HG03521 (cell line): Measurements from ENCODE around the gene PLEKHA7.
A peak's percentile ranks its signal among the peaks of the same experiment; 100 is the strongest.
"Not testable (repeated sequence)": the region's sequence is repeated elsewhere in the genome, so short reads cannot be mapped to it uniquely, and the experiment has no call there.

ENCODE experiments used
- ATAC-seq: cut with Tn5 transposase; IDR thresholded peaks from one replicate; pipeline ENCODE4 v1.9.1; 2021; ENCODE audit warnings: mild to moderate bottlenecking, moderate library complexity; ENCODE audit not compliant: unreplicated experiment

Gene PLEKHA7, protein sequence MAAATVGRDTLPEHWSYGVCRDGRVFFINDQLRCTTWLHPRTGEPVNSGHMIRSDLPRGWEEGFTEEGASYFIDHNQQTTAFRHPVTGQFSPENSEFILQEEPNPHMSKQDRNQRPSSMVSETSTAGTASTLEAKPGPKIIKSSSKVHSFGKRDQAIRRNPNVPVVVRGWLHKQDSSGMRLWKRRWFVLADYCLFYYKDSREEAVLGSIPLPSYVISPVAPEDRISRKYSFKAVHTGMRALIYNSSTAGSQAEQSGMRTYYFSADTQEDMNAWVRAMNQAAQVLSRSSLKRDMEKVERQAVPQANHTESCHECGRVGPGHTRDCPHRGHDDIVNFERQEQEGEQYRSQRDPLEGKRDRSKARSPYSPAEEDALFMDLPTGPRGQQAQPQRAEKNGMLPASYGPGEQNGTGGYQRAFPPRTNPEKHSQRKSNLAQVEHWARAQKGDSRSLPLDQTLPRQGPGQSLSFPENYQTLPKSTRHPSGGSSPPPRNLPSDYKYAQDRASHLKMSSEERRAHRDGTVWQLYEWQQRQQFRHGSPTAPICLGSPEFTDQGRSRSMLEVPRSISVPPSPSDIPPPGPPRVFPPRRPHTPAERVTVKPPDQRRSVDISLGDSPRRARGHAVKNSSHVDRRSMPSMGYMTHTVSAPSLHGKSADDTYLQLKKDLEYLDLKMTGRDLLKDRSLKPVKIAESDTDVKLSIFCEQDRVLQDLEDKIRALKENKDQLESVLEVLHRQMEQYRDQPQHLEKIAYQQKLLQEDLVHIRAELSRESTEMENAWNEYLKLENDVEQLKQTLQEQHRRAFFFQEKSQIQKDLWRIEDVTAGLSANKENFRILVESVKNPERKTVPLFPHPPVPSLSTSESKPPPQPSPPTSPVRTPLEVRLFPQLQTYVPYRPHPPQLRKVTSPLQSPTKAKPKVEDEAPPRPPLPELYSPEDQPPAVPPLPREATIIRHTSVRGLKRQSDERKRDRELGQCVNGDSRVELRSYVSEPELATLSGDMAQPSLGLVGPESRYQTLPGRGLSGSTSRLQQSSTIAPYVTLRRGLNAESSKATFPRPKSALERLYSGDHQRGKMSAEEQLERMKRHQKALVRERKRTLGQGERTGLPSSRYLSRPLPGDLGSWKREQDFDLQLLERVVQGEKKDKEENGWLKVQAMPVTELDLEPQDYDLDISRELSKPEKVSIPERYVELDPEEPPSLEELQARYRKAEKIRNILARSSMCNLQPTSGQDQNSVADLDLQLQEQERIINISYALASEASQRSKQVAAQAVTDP

DNA sequence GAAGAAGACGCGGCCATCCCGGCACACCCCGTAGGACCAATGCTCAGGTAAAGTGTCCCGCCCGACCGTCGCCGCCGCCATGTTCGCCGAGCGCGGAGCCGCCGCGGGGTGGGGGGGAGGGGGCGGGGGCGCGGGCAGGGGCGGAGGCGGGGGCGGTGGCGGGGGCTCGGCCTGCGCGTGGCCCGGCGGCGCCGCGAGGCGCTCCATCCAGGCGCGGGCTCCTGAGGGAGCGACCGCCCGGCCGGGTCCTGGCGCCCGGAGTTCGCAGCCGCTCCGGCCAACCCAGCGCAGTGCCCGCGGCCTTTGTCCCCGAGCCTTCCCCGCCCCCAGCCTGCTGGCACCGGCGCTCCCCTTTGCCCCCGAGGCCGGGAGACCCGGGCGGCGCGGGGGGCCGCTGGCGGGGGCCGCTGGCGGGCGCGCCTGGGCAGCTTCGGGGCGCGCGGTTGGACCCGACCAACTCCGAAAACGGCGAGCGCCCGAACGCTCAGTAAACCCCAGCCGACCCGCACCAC, at the start of gene PLEKHA7:
Gene PLEKHA7, minus strand, starts transcription at position 94 of the 512 bp plus-strand sequence. Its CDS starts 13 bp downstream, at position 81.
- ATAC-seq = no peak

- ATAC-seq = peak; percentile 69
Measured at GRCh38 chr11:17063171-17064002, 49.2 kb upstream of the PLEKHA7 start.

GRCh38 chr11:17051146-17051545, 36.9 kb upstream of the PLEKHA7 start:
- not testable (repeated sequence) for ATAC-seq

DNA sequence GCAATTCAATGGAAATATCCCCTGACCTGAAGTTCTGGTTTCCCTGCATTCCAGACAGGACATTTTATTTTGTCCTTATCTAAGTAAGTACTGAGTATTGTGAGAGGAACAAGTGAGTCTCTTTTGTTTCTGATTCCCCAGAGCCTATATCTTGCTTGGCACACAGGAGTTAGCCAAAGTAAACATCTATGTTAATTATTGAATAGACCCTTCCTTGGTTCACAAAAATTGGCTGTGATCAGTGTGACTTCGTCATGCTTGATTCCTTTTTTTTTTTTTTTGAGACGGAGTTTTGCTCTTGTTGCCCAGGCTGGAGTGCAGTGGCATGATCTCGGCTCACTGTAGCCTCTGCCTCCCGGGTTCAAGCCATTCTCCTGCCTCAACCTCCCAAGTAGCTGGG, 34.3 kb upstream of the PLEKHA7 start:
- ATAC-seq = not testable (repeated sequence)

GRCh38 chr11:17046690-17047089, 32.5 kb upstream of the PLEKHA7 start:
- ATAC-seq = no peak

DNA sequence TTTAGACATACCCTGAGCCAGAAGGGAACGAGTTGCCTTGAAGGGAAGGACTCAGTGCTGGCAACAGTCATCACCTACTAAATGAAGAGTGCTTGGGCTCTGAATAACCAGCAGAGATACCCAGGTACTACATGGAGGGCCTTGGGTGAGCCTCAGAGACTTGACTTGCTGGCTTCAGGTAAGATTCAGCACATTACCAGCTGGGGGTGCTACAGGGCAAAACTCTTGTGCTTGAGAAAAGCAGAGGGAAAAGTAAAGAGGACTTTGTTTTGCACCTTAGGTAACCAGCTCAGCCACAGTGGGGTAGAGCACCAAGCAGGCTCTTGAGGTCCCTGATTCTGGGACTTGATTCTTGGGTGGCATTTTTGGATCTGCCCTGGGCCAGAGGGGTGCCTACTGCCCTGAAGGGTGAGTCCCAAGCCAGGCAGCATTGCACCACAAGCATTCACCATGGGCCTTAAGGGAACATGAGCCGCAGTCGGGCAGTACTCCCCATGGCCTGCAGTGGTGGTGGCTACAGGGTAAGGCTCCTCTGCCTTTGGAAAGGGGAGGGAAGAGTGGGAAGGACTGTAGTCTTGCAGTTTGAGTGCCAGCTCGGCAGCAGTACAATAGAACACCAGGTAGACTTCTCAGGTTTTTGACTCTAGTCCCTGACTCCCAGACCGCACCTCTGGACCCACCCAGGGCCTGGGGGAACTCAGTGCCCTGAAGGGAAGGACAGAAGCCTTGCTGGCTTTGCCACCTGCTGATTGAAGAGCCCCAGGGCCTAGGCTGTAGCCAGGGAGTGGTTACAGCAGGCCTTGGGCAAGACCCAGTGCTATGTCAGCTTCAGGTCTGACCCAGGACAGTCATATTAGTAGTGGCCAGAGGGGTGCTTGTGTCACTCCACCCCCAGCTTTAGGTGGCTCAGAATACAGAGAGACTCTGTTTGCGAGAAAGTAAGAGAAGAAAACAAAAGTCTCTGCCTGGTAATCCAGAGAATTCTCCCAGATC, 22.7 kb upstream of the PLEKHA7 start:
- no peak for ATAC-seq

DNA sequence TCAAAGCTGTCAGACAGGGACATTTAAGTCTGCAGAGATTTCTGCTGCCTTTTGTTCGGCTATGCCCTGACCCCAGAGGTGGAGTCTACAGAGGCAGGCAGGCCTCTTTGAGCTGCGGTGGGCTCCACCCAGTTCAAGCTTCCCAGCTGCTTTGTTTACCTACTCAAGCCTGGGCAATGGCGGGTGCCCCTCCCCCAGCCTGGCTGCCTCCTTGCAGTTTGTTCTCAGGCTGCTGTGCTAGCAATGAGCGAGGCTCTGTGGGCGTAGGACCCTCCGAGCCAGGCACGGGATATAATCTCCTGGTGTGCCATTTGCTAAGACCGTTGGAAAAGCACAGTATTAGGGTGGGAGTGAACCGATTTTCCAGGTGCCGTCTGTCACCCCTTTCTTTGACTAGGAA, 19.8 kb upstream of the PLEKHA7 start:
- ATAC-seq = not testable (repeated sequence)

- ATAC-seq = no peak
Measured at GRCh38 chr11:17026487-17027082, 12.4 kb upstream of the PLEKHA7 start.

DNA sequence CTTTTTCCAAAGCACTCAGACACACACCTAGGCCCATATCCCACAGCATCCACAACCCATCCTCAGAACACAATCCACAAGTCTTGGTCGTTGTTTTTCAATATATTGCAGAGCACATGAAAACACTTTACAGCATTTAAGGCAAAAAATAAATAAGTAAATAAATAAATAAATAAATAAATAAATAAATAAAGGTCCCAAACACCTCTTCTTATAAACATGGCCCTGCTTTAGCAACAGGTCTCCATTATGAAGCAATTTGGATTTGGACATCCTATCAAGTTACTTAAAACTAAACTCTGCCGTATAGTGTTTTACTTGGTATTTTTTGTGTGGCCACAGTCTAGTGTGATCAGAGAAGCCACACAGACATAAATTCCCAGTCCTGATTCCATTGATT, 10.7 kb upstream of the PLEKHA7 start:
- no peak for ATAC-seq

DNA sequence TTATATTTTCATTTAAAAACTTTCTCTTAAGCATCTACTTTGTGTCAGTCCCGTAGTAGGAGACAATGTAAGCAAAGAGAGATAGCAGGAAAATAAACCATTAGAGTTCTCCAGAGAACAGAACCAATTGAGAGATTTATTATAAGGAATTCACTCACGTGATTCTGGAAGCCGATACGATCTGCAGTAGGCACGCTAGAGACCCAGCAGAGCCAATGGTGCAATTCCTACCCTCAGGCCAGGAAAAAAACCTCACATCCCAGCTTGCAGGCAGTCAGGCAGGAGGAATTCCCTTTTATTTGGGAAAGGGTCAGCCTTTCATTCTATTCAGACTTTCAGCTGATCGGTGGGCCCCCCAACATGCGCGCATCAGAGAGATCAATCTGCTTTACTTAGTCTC, 7.3 kb upstream of the PLEKHA7 start:
- ATAC-seq = no peak

DNA sequence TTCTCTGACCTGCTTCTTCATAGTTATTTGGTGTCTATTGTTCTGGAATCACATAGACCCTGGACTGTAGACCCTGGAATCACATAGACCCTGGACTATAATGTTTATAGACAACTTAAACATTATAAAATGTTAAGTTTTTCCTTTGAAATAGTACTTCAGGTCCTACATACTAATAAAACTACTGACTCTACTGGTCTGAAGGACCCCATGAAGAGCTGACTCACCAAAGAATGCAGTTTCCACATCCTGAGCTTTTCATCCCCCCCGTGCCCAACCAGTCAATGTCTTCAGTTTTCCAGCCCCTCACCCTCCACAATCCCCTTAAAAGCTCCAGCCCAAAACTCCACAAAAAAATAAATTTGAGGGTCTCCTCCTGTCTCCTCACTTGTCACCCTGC, 6.6 kb upstream of the PLEKHA7 start:
- ATAC-seq = no peak

DNA sequence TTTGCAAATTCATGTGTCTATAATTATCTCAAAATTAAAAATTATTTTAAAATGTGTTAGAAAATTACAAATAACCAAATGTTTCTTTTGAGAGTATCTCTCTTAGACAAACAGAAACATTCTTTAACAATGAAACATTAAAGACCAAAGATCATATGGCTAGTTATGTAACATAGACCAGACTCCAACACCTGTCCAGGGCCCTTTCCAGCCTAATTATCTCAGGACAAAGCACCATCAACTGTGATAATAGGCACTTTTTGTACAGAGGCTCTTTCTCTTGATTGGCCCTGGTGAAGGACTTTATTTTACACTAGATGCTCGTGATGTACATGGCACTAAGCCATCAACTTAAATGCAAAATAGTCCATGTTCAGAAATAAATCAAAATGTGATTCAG, 5.0 kb upstream of the PLEKHA7 start:
- ATAC-seq = no peak

GRCh38 chr11:17015627-17016126, 1.5 kb upstream of the PLEKHA7 start:
- no peak for ATAC-seq

DNA sequence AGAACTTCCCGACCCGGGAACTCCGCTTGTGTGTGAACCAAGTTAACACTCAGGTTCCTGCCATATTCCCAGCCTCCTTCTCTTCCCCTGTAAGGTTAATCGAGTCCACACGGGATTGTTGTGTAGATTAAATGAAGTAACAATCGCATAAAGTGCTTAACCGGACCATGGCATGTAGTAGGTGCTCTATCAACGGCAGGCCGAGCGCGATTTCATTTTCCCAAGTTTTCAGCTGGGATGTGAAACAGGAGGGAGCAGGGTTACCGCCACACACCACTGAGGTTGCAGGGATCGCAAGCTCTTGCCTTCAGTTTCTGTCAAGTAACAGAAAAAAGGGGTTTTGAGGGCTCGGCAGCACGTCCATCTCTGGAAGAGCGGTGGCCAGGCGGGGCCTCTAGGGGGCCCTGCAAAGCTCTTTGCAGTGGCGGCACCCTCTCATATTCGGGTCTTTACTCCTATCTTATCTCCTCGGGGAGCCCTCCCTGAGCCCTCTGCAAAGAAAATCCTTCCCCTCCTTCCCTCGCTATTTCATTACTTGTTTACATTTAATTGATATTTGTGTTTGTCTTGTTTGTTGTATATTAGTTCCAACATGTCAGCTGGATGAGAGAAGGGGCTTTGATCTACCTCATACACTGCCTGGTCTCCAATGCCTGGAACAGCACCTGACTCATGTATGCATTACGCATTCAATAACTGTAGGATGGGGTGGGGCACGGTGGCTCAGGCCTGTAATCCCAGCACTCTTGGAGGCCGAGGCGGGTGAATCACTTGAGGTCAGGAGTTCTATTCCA, 816 bp upstream of the PLEKHA7 start:
- ATAC-seq = no peak

- no peak for ATAC-seq
Measured at GRCh38 chr11:17013548-17014320, 480 bp downstream of the PLEKHA7 start.

DNA sequence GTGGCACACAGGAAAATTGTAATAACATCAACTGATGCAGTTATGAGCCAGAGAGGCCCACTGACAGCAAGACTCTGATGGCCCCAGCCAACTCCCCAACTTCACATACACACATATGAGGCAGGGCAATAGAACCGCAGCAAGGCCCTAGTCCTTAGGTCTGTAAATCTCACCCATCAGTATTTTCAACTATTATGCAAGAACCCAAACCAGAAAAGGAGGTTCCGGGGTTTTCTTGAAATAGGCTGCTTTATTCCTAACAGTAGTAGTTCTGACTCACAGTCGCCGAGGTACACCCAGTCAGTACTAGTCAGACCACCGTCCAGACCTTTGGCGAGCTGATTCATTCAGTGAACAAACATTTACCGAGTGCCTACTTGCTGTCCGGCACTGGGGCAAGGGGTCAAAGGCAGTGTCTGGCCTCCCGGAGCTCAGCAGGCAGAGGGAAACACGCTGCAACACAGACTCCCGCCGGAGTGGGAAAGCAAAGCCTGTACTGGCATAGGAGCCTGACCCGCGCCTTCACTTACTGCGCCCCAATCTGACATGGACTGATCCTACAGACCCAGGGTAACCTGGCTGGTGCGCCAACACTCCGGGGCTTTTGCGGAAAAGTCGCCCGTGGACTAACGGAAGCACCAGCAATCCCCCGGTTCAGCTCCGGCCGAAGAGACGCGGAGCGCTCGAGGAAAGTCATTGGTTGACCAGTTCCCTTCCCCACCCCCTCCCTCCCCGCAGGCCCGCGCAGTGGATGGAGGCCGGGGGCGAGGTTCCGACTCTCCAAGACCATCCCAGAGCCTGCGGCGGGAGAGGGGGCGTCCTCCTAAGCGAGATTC, 1.3 kb downstream of the PLEKHA7 start:
- no peak for ATAC-seq
